Endothelial cell of umbilical vein (primary cell): ENCODE data around the gene GSN. TPM values are rescaled to one million over a fixed set of nuclear protein-coding genes. Genes with fewer than 3 reads are reported as not detected.

Experiments used
- BruUV-seq: library from RNA; stranded (reverse); fragments of 400-500 nt; replicated peaks from 2 replicates; lab custom pipeline; 2021; lab: Mats Ljungman, UMichigan
- CTCF ChIA-PET: fragments of 300-600, 350-600 bp; sonication (Branson Sonifier 250); formaldehyde crosslinking; loops from one replicate; lab custom pipeline; 2021; ENCODE audit warnings: antibody characterized with exemption, inconsistent platforms; lab: Charles Lee
- POLR2A ChIA-PET: fragments of 300-600, 350-600 bp; sonication (Branson Sonifier 250); formaldehyde crosslinking; loops from one replicate; lab custom pipeline; 2021; ENCODE audit warnings: antibody characterized with exemption, inconsistent platforms; lab: Charles Lee
- DNase-seq: peaks from one replicate; pipeline ENCODE4 v3.0.0-alpha.2; 2011; ENCODE audit warnings: low read depth, low spot score
- FAIRE-seq: peaks from 2 replicates; lab custom pipeline; 2011; peaks lifted over from hg19 to GRCh38; lab: Jason Lieb, UNC
- H2AFZ ChIP-seq: 2 replicates; pipeline ENCODE4 v1.6.0; 2012; ENCODE audit warnings: low read depth, low read length, control low read depth, inconsistent platforms
- H3K27ac ChIP-seq: 2 replicates; pipeline ENCODE4 v1.5.1; 2011; ENCODE audit warnings: low read depth, mild to moderate bottlenecking, control low read depth, low read length, moderate library complexity; ENCODE audit not compliant: insufficient read depth
- H3K27me3 ChIP-seq, 2 experiments: 2 replicates each; pipeline versions ENCODE4 v1.6.0 to v1.6.1; 2011; ENCODE audit warnings: low read length in 2 of 2, mixed read lengths in 1 of 2; ENCODE audit not compliant: control insufficient read depth in 2 of 2, insufficient read depth in 2 of 2
- H3K36me3 ChIP-seq, 2 experiments: 2 replicates in 1 of 2; 3 replicates in 1 of 2; pipeline ENCODE4 v1.5.1; 2011; ENCODE audit warnings: low read length in 2 of 2, mild to moderate bottlenecking in 1 of 2, moderate library complexity in 1 of 2; ENCODE audit not compliant: control insufficient read depth in 2 of 2, insufficient read depth in 2 of 2; ENCODE audit errors: extremely low read depth in 1 of 2
- H3K4me1 ChIP-seq: 3 replicates; pipeline ENCODE4 v1.5.1; 2011; ENCODE audit warnings: mild to moderate bottlenecking, low read length; ENCODE audit not compliant: control insufficient read depth, insufficient read depth; ENCODE audit errors: extremely low read depth
- H3K4me2 ChIP-seq: 2 replicates; pipeline ENCODE4 v1.6.1; 2011; ENCODE audit warnings: low read length, control low read depth, mixed read lengths; ENCODE audit not compliant: insufficient read depth
- H3K4me3 ChIP-seq, 3 experiments: fragments of 200-600 bp in 1 of 3; sonication (generic), shearing (Covaris generic) in 1 of 3; replicated peaks in 1 of 3; 2 replicates each; pipeline ENCODE4 v1.5.1; 2011 to 2016; ENCODE audit warnings: control low read depth in 3 of 3, low read length in 3 of 3, mild to moderate bottlenecking in 2 of 3, inconsistent platforms in 1 of 3, low read depth in 1 of 3, moderate library complexity in 1 of 3; ENCODE audit not compliant: insufficient read depth in 1 of 3
- H3K79me2 ChIP-seq: 2 replicates; pipeline ENCODE4 v1.6.0; 2012; ENCODE audit warnings: low read length, inconsistent platforms; ENCODE audit not compliant: control insufficient read depth, insufficient read depth
- H3K9ac ChIP-seq: replicated peaks from 2 replicates; pipeline ENCODE3; 2011; ENCODE audit warnings: low read length, control low read depth; ENCODE audit not compliant: insufficient read depth; ENCODE audit errors: extremely low read depth
- H3K9me1 ChIP-seq: replicated peaks from 3 replicates; pipeline ENCODE4 v1.6.0; 2011; ENCODE audit warnings: mild to moderate bottlenecking, low read length; ENCODE audit not compliant: control insufficient read depth, insufficient read depth; ENCODE audit errors: extremely low read depth
- H3K9me3 ChIP-seq: replicated peaks from 2 replicates; pipeline ENCODE4 v1.5.1; 2012; ENCODE audit warnings: low read length, inconsistent platforms; ENCODE audit not compliant: control insufficient read depth, insufficient read depth
- H4K20me1 ChIP-seq: replicated peaks from 2 replicates; pipeline ENCODE3; 2011; ENCODE audit warnings: mild to moderate bottlenecking, low read length; ENCODE audit not compliant: control insufficient read depth, insufficient read depth; ENCODE audit errors: extremely low read depth
- CTCF ChIP-seq, 2 donors: IDR thresholded peaks; 1 replicate in 1 of 2; 2 replicates in 1 of 2; pipeline ENCODE4 v1.5.1; 2011; ENCODE audit warnings: low read length in 2 of 2, mild to moderate bottlenecking in 2 of 2, moderate library complexity in 2 of 2, control low read depth in 1 of 2, inconsistent platforms in 1 of 2, low read depth in 1 of 2; ENCODE audit not compliant: insufficient read depth in 1 of 2; ENCODE audit errors: extremely low read depth in 1 of 2
- EZH2 ChIP-seq: IDR thresholded peaks from 2 replicates; pipeline ENCODE4 v1.6.1; 2012; ENCODE audit warnings: borderline replicate concordance, low read depth, mild to moderate bottlenecking, moderate library complexity, low read length, inconsistent platforms; ENCODE audit not compliant: severe bottlenecking
- FOS ChIP-seq: IDR thresholded peaks from 2 replicates; pipeline ENCODE4 v1.6.1; 2011; ENCODE audit warnings: mild to moderate bottlenecking, low read length, moderate library complexity, borderline replicate concordance; ENCODE audit not compliant: insufficient read depth
- GATA2 ChIP-seq: IDR thresholded peaks from 2 replicates; pipeline ENCODE4 v1.7.0; 2011; ENCODE audit warnings: low read depth, mild to moderate bottlenecking, moderate library complexity, mixed read lengths, low read length; ENCODE audit not compliant: insufficient read length, insufficient read depth
- JUN ChIP-seq: IDR thresholded peaks from 2 replicates; pipeline ENCODE4 v1.6.1; 2011; ENCODE audit warnings: borderline replicate concordance, low read depth; ENCODE audit not compliant: insufficient read length, insufficient read depth
- MYC ChIP-seq: IDR thresholded peaks from one replicate; pipeline ENCODE4 v1.6.1; 2011; ENCODE audit warnings: mild to moderate bottlenecking, low read depth, low read length
- POLR2A ChIP-seq: IDR thresholded peaks from 2 replicates; pipeline ENCODE4 v1.6.1; 2012; ENCODE audit warnings: low read depth, mild to moderate bottlenecking, control low read depth, low read length
- POLR2AphosphoS5 ChIP-seq: IDR thresholded peaks from 2 replicates; pipeline ENCODE4 v1.6.1; 2012; ENCODE audit warnings: low read depth, mild to moderate bottlenecking, control low read depth, low read length, moderate library complexity; ENCODE audit not compliant: insufficient read depth
- dilution Hi-C: fragments of 300-500 bp; cut with MboI; formaldehyde crosslinking; loops from one replicate; pipeline ENCODE4 v1.15.0; 2019; ENCODE audit warnings: low sequenced_read_pairs; ENCODE audit not compliant: extremely low pct_ligation_motif_present
- intact Hi-C: fragments of 100-400 bp; cut with micrococcal nuclease; formaldehyde crosslinking; loops from one replicate; pipeline ENCODE4 v1.10.0; 2022
- polyA plus RNA-seq, 4 experiments: library from polyadenylated mRNA; depleted of rRNA in 3 of 4; stranded (reverse) in 3 of 4; unstranded in 1 of 4; fragments of >200 nt; gene quantifications; 2 replicates each; pipeline versions ENCODE4 v1.2.1 to v1.2.3, GENCODE V29; 2011 to 2012; ENCODE audit warnings: missing spikeins in 1 of 4
- total RNA-seq: library from RNA; stranded (reverse); gene quantifications from 2 replicates; pipeline ENCODE4 v1.2.3, GENCODE V29; 2021
- TF ChIP-seq, protein P1 (sequence below): IDR thresholded peaks from 2 replicates; pipeline ENCODE4 v1.6.1; 2011; ENCODE audit not compliant: insufficient read depth, insufficient read length

Gene GSN
- total and polyA plus RNA-seq, 2 donors (not counting 3 experiments of a cell fraction or from before 2014, with no cell fraction given): 130 to 232 TPM

GRCh38 chr9:121308765-121309164 lies 40.8 kb downstream of the GSN start:
- dilution Hi-C loops (no loop called here), intact Hi-C loops (no loop called here)
- FAIRE-seq (no peak), DNase-seq (no peak)
- CTCF ChIA-PET: interaction anchor here (1.3 to 2.2 kb wide), 3 partner anchors 10 to 95 kb away, joined by 5 to 8 read pairs (median 5); no protein-coding TSS in a partner anchor
- Histone ChIP-seq H3K9me3 (no peaks in the 10 kb centered on the region), H3K4me2 (no peak overlapping the region), H3K27ac (no peak overlapping the region), H3K27me3 (no peaks in the 10 kb centered on the region), H2AFZ (no peak overlapping the region), H3K9ac (no peak overlapping the region), H3K4me3 (no peak overlapping the region), H3K79me2 (no peaks in the 10 kb centered on the region), H3K36me3 (peaks cover 13 to 37% of the 10 kb centered on the region in 2 experiments), H3K9me1 (no peaks in the 10 kb centered on the region), H3K4me1 (no peaks in the 10 kb centered on the region), H4K20me1 (no peaks in the 10 kb centered on the region)
- POLR2A ChIA-PET: no interaction called here
- TF ChIP-seq, protein P1, sequence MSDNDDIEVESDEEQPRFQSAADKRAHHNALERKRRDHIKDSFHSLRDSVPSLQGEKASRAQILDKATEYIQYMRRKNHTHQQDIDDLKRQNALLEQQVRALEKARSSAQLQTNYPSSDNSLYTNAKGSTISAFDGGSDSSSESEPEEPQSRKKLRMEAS: no peak
- TF ChIP-seq JUN (no peak), POLR2A (no peak), MYC (no peak), POLR2AphosphoS5 (no peak), FOS (no peak), EZH2 (no peak), GATA2 (no peak), CTCF (IDR thresholded peaks at IDR 0.05; ENCODE audit: extremely low read depth in 1 of 2, insufficient read depth in 1 of 2, low read depth in 1 of 2, low read length in 2 of 2) (no peak)
- no TSS peak for BruUV-seq
